Right lobe of liver (tissue), 6 donors: Measurements from ENCODE around the gene GCNT1. TPM values are rescaled to one million over a fixed set of nuclear protein-coding genes. Genes with fewer than 3 reads are reported as not detected.

Source experiments
- ATAC-seq, 4 donors: fragments of 200-7000 bp; cut with Tn5 transposase; one replicate each; pipeline ENCODE4 v1.9.1; 2020; ENCODE audit warnings: mild to moderate bottlenecking in 4 of 4, moderate library complexity in 4 of 4
- DNase-seq, 3 donors: peaks; one replicate each; pipeline ENCODE4 v3.0.0-alpha.2; 2020
- H3K27ac ChIP-seq, 3 donors: fragments of 200-600 bp; one replicate each; pipeline ENCODE4 v1.8.0; 2022
- H3K27me3 ChIP-seq, 2 donors: fragments of 200-600 bp; one replicate each; pipeline ENCODE4 v1.8.0; 2022
- H3K36me3 ChIP-seq, 4 donors: fragments of 200-600 bp; sonication (generic) in 1 of 4; one replicate each; pipeline versions ENCODE4 v1.5.1 to v1.8.0; 2017 to 2022; ENCODE audit warnings: control low read depth in 1 of 4
- H3K4me1 ChIP-seq, 4 donors: fragments of 200-600 bp; sonication (generic) in 1 of 4; one replicate each; pipeline versions ENCODE4 v1.5.1 to v1.8.0; 2017 to 2022; ENCODE audit warnings: control low read depth in 1 of 4
- H3K4me3 ChIP-seq, 3 donors: fragments of 200-600 bp; one replicate each; pipeline ENCODE4 v1.8.0; 2022
- H3K9me3 ChIP-seq, 4 donors: fragments of 200-600 bp; sonication (generic) in 1 of 4; one replicate each; pipeline versions ENCODE4 v1.5.1 to v1.8.0; 2017 to 2022; ENCODE audit warnings: control low read depth in 1 of 4
- POLR2A ChIP-seq: fragments of 450-650 bp; IDR thresholded peaks from one replicate; pipeline ENCODE4 v1.6.1; 2017; ENCODE audit warnings: antibody characterized with exemption, mild to moderate bottlenecking
- WGBS: methylation state at CpG from one replicate; pipeline ENCODE4 v1.1.6; 2018; ENCODE audit warnings: low coverage, low lambda C conversion rate; ENCODE audit not compliant: insufficient coverage; ENCODE audit errors: missing lambda C conversion rate; 5-methylcytosine and 5-hydroxymethylcytosine counted together
- intact Hi-C, 2 donors: fragments of 100-400 bp; cut with DNase I; formaldehyde crosslinking; loops; one replicate each; pipeline versions ENCODE4 v1.11.2 to v1.14.1; 2022
- total RNA-seq, 6 experiments: library from RNA; depleted of rRNA in 2 of 6; stranded (reverse); fragments of >200 nt in 2 of 6; fragmentation: NEBNext Ultra II Directional in 3 of 6; extraction: Animal tissue kit (Norgen Biotek cat#: 25700) in 3 of 6; gene quantifications; one replicate each; pipeline versions ENCODE4 v1.1.0 to v1.2.4, GENCODE V29; 2016 to 2023
- TF ChIP-seq, protein P1 (sequence below), 4 donors: fragments of 200-600 bp in 3 of 4; fragments of 450-650 bp in 1 of 4; IDR thresholded peaks; one replicate each; pipeline versions ENCODE4 v1.5.1 to v1.8.0; 2016 to 2022; ENCODE audit warnings: antibody characterized with exemption in 4 of 4, mild to moderate bottlenecking in 2 of 4
- donor health status: DM: no; HTN: yes; CAD: no.
- donor health status: DM: no; HTN: no; CAD: no.
- donor health status: DM: no; HTN: no; CAD: no.
- donor health status: DM: no; HTN: yes; CAD: no.
- donor health status: DM: no; HTN: yes; CAD: no.

The GCNT1 gene
- total RNA-seq, 6 experiments from 2014 or later: 1.1 to 3.6 (median 2.7) TPM

DNA sequence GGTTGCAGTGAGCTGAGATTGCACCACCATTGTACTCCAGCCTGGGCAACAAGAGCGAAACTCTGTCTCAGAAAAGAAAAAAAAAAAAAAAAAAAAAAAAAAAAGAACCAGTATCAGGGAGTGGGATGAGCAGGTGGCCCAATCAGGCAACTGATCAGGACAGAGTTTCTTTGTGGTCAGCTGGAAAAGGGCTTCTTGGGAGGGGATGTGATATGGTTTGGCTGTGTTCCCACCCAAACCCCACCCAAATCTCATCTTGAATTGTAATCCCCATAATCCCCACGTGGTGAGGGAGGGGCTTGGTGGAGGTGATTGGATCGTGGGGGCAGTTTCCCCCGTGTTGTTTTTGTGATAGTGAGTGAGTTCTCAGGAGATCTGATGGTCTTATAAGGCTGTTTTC lies 4.7 kb upstream of the GCNT1 start:
- no peak for TF ChIP-seq POLR2A
- TF ChIP-seq, protein P1, sequence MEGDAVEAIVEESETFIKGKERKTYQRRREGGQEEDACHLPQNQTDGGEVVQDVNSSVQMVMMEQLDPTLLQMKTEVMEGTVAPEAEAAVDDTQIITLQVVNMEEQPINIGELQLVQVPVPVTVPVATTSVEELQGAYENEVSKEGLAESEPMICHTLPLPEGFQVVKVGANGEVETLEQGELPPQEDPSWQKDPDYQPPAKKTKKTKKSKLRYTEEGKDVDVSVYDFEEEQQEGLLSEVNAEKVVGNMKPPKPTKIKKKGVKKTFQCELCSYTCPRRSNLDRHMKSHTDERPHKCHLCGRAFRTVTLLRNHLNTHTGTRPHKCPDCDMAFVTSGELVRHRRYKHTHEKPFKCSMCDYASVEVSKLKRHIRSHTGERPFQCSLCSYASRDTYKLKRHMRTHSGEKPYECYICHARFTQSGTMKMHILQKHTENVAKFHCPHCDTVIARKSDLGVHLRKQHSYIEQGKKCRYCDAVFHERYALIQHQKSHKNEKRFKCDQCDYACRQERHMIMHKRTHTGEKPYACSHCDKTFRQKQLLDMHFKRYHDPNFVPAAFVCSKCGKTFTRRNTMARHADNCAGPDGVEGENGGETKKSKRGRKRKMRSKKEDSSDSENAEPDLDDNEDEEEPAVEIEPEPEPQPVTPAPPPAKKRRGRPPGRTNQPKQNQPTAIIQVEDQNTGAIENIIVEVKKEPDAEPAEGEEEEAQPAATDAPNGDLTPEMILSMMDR (IDR thresholded peaks at IDR 0.05): no peak
- Histone ChIP-seq H3K9me3 (no peaks in the 10 kb centered on the region), H3K4me3 (no peak overlapping the region), H3K27ac (no peak overlapping the region), H3K36me3 (no peaks in the 10 kb centered on the region), H3K27me3 (no peaks in the 10 kb centered on the region), H3K4me1 (peaks cover 0 to 9% (median 2%) of the 10 kb centered on the region in 4 donors)
- intact Hi-C loops: no loop called here
- 59% methylated on average over 3 of the region's 4 CpGs for WGBS
- no peak for DNase-seq
- no peak for ATAC-seq

DNA sequence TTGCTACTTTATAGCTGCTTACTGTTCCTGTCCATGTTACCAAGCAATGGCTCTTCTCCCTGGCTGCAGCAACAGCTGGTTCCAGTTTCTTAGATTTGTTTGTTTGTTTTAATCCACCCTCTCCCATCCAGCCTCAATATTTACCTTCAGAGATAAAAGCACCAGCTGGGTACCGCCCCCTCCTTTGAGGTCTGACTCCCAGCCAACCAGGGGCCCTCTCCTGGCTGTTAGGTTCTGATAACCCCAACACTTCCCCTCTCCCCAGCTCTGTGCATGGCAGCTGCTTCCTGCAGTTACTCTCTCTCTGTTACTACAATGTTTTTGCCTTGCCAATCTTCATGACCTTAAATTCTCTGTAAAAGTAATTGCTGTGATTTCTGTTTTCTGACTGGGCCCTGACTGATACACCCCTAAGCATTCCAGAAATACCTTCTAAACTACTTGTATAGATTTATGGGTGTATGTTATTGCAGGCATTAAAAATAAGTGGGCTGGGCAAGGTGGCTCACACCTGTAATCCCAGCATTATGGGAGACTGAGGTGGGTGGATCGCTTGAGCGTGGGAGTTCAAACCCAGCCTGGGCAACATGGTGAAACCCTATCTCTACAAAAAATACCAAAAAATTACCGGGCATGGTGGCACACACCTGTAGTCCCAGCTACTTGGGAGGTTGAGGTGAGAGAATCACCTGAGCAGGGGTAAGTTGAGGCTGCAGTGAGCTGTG lies 2.6 kb upstream of the GCNT1 start:
- no peaks in the 10 kb centered on the region for H3K36me3 ChIP-seq
- TF ChIP-seq, protein P1 (IDR thresholded peaks at IDR 0.05): no peak
- TF ChIP-seq POLR2A: no peak
- no peaks in the 10 kb centered on the region for H3K27me3 ChIP-seq
- no peak overlapping the region for H3K4me3 ChIP-seq
- WGBS: 75% methylated on average over 4 of the region's 4 CpGs
- H3K27ac ChIP-seq: no peak overlapping the region
- H3K9me3 ChIP-seq: no peaks in the 10 kb centered on the region
- peak in 1 of 3 donors; percentile 26 for DNase-seq
- intact Hi-C loops: no loop called here
- peaks cover 0 to 16% (median 5%) of the 10 kb centered on the region in 4 donors for H3K4me1 ChIP-seq
- peak; percentile 17 to 52 (median 28) for ATAC-seq

DNA sequence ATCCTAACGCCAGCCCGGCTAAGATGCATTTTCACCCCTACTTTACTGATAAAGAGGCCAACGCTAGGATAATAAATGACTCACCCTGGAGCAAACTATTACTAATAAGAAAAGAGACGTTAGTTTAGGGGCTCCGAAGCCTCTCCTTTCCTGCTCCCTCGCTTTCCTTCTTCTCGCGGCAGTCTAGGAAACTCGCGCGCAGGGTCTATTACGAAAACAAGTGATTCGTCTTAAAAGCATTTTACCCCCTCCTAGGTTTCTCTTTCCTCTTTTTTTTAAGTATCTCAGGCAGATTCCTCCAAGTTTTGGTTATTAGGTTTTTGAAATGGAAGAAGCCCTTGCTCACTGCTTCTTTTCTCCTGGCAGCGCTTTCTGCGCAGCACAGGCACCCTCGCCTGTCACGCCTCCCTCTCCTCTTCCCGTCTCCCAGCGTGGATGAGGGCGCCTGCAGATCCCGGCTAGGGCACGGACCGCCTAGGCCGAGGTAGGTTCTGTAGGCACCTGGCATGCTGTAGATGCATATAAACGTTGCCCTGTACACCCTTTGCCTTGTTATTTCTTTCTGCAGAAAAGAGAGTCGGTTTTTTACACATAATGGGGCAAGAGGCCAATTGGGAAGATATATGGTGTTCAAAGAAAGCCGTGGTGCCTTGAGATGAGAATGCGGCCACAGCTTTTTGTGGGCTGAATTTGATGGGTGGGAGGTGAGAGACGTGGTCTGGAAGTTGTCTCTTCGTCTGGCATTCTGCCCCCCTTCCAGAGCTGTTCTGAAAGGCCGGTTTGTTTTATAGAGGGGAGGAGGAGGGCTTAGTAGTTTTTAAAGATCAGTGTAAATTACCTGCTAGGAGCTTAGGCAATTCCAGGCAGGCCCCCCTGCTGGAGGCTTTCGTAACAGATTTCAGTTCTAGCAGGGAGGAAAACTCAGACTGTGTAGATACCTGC lies 983 bp downstream of the GCNT1 start:
- TF ChIP-seq, protein P1 (IDR thresholded peaks at IDR 0.05): no peak
- no peak for TF ChIP-seq POLR2A
- Histone ChIP-seq H3K27me3 (no peaks in the 10 kb centered on the region), H3K9me3 (no peaks in the 10 kb centered on the region), H3K4me3 (peak overlapping the region; percentile 50 to 61 (median 54)), H3K27ac (peak overlapping the region in 1 of 3 donors; percentile 2), H3K36me3 (no peaks in the 10 kb centered on the region), H3K4me1 (peaks cover 0 to 16% (median 5%) of the 10 kb centered on the region in 4 donors)
- ATAC-seq (peak; percentile 29 to 47 (median 44)), DNase-seq (peak in 2 of 3 donors; percentile 35 to 57)
- 10% methylated on average over 32 of the region's 32 CpGs for WGBS
- intact Hi-C loops: no loop called here

DNA sequence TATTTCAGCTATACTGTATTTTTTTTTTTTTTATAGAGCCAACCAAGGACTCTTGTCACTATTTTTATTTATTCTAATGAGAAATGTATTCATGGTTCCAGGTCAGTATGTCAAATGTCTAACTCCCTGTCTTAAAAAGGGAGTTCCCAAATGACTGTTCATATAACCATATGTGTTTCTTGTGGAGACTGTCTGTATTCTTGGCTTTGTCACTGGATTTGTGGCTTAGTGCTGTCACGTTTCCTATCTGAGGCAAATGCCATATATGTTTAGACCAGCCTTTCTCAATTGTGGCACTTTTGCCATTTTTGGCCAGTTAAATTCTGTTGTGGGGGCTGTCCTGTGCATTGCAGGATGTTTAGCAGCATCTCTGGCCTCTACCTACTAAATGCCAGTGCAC lies 3.1 kb downstream of the GCNT1 start:
- TF ChIP-seq, protein P1 (IDR thresholded peaks at IDR 0.05): no peak
- TF ChIP-seq POLR2A: no peak
- Histone ChIP-seq H3K4me1 (peaks cover 0 to 16% (median 5%) of the 10 kb centered on the region in 4 donors), H3K27ac (no peak overlapping the region), H3K27me3 (no peaks in the 10 kb centered on the region), H3K36me3 (no peaks in the 10 kb centered on the region), H3K4me3 (no peak overlapping the region), H3K9me3 (no peaks in the 10 kb centered on the region)
- intact Hi-C loops: no loop called here
- WGBS: 50% methylated on average over 1 of the region's 1 CpG
- ATAC-seq (no peak), DNase-seq (no peak)
